T follicular helper cell (primary cell): Measurements from ENCODE around the gene NOX3.
"Not testable (repeated sequence)": the region's sequence is repeated elsewhere in the genome, so short reads cannot be mapped to it uniquely, and the experiment has no call there.

Experiments used
- DNase-seq: peaks from one replicate; pipeline ENCODE4 v3.0.0-alpha.2; 2020; ENCODE audit warnings: low read depth

The NOX3 gene

GRCh38 chr6:155371230-155371629 is 84.4 kb downstream of the NOX3 start:
- DNase-seq = no peak

- DNase-seq = no peak
Observed at GRCh38 chr6:155366325-155366724, 89.3 kb downstream of the NOX3 start.

GRCh38 chr6:155364844-155365437 is 90.7 kb downstream of the NOX3 start:
- DNase-seq = no peak

DNA sequence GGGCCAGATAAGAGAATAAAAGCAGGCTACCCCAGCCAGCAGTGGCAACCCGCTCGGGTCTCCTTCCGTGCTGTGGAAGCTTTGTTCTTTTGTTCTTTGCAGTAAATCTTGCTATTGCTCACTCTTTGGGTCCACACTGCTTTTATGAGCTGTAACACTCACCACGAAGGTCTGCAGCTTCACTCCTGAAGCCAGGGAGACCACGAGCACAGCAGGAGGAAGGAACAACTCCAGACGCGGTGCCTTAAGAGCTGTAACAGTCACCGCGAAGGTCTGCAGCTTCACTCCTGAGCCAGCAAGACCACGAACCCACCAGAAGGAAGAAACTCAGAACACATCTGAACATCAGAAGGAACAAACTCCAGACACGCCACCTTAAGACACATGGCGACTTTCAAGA is 91.6 kb downstream of the NOX3 start:
- DNase-seq = not testable (repeated sequence)

DNA sequence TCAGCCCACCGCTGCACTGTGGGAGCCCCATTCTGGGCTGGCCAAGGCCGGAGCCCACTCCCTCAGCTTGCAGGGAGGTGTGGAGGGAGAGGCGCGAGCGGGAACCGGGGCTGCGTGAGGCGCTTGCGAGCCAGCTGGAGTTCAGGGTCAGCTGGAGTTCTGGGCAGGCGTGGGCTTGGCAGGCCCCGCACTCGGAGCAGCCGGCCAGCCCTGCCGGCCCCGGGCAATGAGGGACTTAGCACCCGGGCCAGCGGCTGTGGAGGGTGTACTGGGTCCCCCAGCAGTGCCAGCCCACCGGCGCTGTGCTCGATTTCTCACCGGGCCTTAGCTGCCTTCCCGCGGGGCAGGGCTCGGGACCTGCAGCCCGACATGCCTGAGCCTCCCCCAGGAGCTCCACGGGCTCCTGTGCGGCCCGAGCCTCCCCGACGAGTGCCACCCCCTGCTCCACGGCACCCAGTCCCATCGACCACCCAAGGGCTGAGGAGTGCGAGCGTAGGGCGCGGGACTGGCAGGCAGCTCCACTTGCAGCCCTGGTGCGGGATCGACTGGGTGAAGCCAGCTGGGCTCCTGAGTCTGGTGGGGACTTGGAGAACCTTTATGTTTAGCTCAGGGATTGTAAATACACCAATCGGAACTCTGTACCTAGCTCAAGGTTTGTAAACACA is 92.5 kb downstream of the NOX3 start:
- DNase-seq = not testable (repeated sequence)

DNA sequence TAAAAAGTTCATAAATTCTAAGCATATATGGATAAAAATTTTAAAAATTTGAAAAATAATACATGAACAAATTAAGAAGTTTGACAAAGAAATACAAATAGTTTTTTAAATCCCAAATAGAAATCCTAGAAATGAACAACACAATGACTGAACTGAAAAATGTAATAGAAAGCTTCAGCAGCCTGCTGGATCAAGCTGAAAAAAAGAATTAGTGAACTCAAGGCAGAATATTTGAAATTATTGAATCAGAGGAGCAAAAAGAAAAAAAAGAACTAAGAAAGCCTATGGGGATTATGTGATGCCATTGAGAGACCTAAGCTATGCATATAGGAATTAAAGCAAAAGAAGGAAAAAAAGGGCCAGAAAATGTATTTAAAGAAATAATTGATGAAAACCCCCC is 101.5 kb downstream of the NOX3 start:
- DNase-seq = no peak

GRCh38 chr6:155352811-155353210 is 102.8 kb downstream of the NOX3 start:
- DNase-seq = no peak

GRCh38 chr6:155352130-155352420 is 103.6 kb downstream of the NOX3 start:
- no peak for DNase-seq

DNA sequence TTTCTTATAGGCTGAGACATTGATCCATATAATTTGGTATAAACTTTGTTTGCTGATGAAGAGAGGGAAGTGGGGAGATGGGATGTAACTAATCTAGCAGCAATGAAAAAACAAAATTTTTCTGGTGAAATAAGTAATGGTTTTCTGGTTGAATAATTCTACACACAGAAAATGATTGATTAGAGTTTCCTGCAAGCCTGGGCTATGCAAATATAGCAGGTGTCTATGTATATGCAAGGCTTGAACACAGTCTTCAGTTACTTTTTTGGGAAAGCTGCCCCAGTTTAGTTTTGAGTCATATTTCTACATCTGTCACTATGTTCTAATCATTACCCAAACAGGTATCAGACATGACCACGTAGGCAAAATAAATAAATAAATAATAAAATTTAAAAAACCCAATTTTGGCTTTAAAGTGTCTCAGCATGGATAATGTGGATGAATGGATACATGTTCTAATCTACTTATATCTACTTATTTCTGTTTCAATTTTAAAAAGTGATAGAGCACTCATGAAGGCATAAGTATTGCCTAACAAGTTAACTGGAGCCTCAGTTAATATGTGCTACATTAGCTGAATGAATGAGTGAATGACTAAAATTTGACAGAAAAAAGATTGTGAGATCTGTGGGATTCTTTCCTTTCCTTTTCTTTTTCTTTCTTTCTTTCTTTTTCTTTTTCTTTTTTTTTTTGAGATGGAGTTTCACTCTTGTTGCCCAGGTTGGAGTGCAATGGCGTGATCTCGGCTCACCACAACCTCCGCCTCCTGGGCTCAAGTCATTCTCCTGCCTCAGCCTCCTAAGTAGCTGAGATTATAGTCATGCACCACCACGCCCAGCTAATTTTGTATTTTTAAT is 104.1 kb downstream of the NOX3 start:
- DNase-seq = no peak

- no peak for DNase-seq
Observed at GRCh38 chr6:155349956-155350355, 105.7 kb downstream of the NOX3 start.

- no peak for DNase-seq
Observed at GRCh38 chr6:155349129-155349528, 106.5 kb downstream of the NOX3 start.

DNA sequence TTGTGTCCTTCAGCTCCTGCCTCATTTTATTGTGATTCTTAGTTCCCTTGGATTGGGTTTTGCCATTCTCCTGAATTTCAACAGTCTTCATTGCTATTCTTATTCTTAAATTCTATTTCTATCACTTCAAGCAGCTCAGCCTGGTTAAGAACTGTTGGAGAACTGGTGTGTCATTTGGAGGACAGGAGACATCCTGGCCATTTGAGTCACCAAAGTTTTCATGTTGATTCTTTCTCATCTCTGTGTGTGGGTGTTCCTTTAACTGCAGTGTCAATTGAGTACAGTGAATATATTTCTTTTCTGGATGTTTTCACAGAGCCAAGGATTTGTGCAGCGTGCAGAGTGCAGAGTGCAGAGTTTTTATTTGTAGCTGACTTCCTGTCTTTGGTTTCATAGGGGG is 107.8 kb downstream of the NOX3 start:
- DNase-seq = no peak

GRCh38 chr6:155346957-155347356 is 108.7 kb downstream of the NOX3 start:
- DNase-seq = no peak
